ENCODE data around the gene NFATC2. TPM values are rescaled to one million over a fixed set of nuclear protein-coding genes. Genes with fewer than 3 reads are reported as not detected.

Gene NFATC2
- total RNA-seq, 4 donors from 2014 or later: 8.8 to 15.6 (median 13.0) TPM

DNA sequence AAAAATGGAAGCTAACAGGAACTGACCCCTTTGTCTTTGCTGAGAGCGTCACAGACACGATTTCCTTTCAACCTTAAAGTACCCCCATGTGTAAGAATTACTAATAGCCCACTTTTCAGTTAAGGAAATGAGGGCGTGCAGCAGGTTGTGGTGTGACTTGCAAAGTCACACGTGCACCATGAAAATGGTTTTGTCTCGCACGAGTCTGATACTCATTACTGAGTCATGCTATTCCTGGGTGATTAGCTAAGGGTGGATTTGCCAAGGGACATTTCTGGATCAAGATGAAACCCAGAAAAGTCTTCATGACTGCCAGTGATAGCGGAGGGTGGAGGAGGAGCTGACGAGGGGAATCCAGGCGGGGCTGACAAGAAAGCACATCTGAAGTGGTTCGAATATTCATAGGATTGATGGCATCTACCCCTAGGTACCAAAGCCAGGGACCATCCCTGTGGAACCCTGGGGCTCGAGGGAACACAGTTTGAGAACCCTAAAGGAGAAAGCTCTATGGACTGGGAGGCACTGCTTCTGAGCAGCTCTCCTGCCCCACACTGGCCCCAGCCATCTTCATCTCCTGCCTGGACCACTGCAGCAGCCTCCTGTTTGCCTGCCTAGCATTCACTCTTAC lies 12.1 kb upstream of the NFATC2 start:
- no peak for DNase-seq (ENCODE audit: extremely low spot score)
- WGBS: 76% methylated on average over 11 of the region's 11 CpGs
- TF ChIP-seq, protein P1, sequence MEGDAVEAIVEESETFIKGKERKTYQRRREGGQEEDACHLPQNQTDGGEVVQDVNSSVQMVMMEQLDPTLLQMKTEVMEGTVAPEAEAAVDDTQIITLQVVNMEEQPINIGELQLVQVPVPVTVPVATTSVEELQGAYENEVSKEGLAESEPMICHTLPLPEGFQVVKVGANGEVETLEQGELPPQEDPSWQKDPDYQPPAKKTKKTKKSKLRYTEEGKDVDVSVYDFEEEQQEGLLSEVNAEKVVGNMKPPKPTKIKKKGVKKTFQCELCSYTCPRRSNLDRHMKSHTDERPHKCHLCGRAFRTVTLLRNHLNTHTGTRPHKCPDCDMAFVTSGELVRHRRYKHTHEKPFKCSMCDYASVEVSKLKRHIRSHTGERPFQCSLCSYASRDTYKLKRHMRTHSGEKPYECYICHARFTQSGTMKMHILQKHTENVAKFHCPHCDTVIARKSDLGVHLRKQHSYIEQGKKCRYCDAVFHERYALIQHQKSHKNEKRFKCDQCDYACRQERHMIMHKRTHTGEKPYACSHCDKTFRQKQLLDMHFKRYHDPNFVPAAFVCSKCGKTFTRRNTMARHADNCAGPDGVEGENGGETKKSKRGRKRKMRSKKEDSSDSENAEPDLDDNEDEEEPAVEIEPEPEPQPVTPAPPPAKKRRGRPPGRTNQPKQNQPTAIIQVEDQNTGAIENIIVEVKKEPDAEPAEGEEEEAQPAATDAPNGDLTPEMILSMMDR (IDR thresholded peaks at IDR 0.05): no peak
- TF ChIP-seq EP300 (IDR thresholded peaks at IDR 0.05): no peak
- no peak for TF ChIP-seq POLR2A (IDR thresholded peaks at IDR 0.05; ENCODE audit: low read depth)
- no peak for TF ChIP-seq POLR2AphosphoS5 (IDR thresholded peaks at IDR 0.05)
- no peaks in the 10 kb centered on the region for H3K27me3 ChIP-seq
- H3K36me3 ChIP-seq: no peaks in the 10 kb centered on the region
- peaks cover 0 to 3% (median 0%) of the 10 kb centered on the region in 4 donors for H3K4me1 ChIP-seq
- no peaks in the 10 kb centered on the region for H3K9me3 ChIP-seq
- H3K27ac ChIP-seq (replicated peaks in 1 of 4): no peak overlapping the region
- no peak overlapping the region for H3K4me3 ChIP-seq
- intact Hi-C loops (cut with DNase I): no loop called here

DNA sequence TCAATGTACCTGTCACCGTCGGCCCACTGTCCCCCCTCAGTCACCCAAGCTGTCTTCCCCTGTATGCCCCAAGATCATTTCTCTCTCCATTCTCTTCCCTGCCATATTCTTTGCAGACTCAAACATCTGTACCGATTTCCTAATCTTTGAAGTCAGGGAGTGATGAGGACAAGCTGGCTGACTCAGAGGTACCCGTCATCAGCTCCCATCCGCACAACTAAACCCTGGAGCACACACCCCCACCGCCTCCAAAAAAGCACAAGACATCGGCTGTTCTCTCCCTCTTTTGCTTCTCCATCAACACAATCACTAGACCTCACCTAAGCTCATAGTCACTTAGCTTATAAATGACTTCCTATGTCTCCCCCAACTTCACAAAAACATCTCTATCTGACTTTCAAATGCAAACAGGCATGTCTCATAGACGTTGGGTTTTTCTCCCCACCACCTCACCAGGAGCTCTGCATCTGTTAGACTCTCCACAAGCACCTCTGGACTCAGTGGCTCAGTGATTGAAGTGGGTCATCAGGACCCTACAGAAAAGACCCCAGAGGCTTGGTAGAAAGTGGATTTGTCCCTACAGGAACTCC lies 11.5 kb upstream of the NFATC2 start:
- 68% methylated on average over 8 of the region's 8 CpGs for WGBS
- TF ChIP-seq POLR2AphosphoS5 (IDR thresholded peaks at IDR 0.05): no peak
- TF ChIP-seq, protein P1 (IDR thresholded peaks at IDR 0.05): no peak
- no peak for TF ChIP-seq POLR2A (IDR thresholded peaks at IDR 0.05; ENCODE audit: low read depth)
- no peak for TF ChIP-seq EP300 (IDR thresholded peaks at IDR 0.05)
- Histone ChIP-seq H3K27ac (replicated peaks in 1 of 4) (no peak overlapping the region), H3K9me3 (no peaks in the 10 kb centered on the region), H3K27me3 (no peaks in the 10 kb centered on the region), H3K4me1 (no peaks in the 10 kb centered on the region), H3K36me3 (no peaks in the 10 kb centered on the region), H3K4me3 (no peak overlapping the region)
- intact Hi-C loops (cut with DNase I): no loop called here
- DNase-seq (ENCODE audit: extremely low spot score): no peak

GRCh38 chr20:51551186-51551585 lies 8.7 kb upstream of the NFATC2 start:
- H3K27ac ChIP-seq (replicated peaks in 1 of 4): no peak overlapping the region
- TF ChIP-seq EP300 (IDR thresholded peaks at IDR 0.05) (no peak), POLR2A (IDR thresholded peaks at IDR 0.05; ENCODE audit: low read depth) (no peak), POLR2AphosphoS5 (IDR thresholded peaks at IDR 0.05) (no peak)
- TF ChIP-seq, protein P1 (IDR thresholded peaks at IDR 0.05): no peak
- no peaks in the 10 kb centered on the region for H3K4me1 ChIP-seq
- H3K4me3 ChIP-seq: no peak overlapping the region
- H3K27me3 ChIP-seq: no peaks in the 10 kb centered on the region
- intact Hi-C loops (cut with DNase I): no loop called here
- 97% methylated on average over 3 of the region's 3 CpGs for WGBS
- no peak for DNase-seq (ENCODE audit: extremely low spot score)
- no peaks in the 10 kb centered on the region for H3K9me3 ChIP-seq
- no peaks in the 10 kb centered on the region for H3K36me3 ChIP-seq

DNA sequence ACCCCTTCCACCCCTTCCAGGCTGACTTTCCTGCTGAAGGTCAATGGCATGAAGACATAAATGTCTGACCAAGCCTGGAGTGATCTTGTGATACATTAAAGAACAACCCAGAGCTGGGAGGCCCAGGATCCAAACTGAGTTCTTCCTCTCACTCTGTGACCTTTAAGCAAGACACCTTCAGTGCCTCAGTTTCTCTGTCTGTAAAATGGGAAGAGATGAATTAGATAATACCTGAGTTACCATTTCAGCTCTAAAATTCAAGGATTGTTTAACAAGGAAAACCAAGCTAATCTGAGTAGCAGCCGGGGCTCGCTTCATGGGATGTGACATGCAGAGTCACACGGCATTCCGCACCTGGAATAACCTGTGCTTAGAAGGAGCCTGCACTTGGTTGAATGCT lies 7.0 kb upstream of the NFATC2 start:
- Histone ChIP-seq H3K27ac (replicated peaks in 1 of 4) (no peak overlapping the region), H3K4me3 (no peak overlapping the region), H3K36me3 (no peaks in the 10 kb centered on the region), H3K27me3 (no peaks in the 10 kb centered on the region), H3K4me1 (no peaks in the 10 kb centered on the region), H3K9me3 (no peaks in the 10 kb centered on the region)
- no peak for DNase-seq (ENCODE audit: extremely low spot score)
- no peak for TF ChIP-seq POLR2AphosphoS5 (IDR thresholded peaks at IDR 0.05)
- no peak for TF ChIP-seq POLR2A (IDR thresholded peaks at IDR 0.05; ENCODE audit: low read depth)
- TF ChIP-seq EP300 (IDR thresholded peaks at IDR 0.05): no peak
- TF ChIP-seq, protein P1 (IDR thresholded peaks at IDR 0.05): no peak
- intact Hi-C loops (cut with DNase I): no loop called here
- WGBS: 98% methylated on average over 4 of the region's 4 CpGs

Measured in esophagus muscularis mucosa (tissue), 4 donors.